NB4 (cell line): ENCODE measurements around the gene CIDEB.
A peak's percentile ranks its signal among the peaks of the same experiment; 100 is the strongest.

Experiments
- DNase-seq: peaks from one replicate; pipeline ENCODE4 v3.0.0; 2010; ENCODE audit warnings: low read depth
- H3K4me3 ChIP-seq: one replicate; pipeline ENCODE4 v1.5.1; 2011; ENCODE audit warnings: mild to moderate bottlenecking, low read depth, low read length, moderate library complexity
- MAX ChIP-seq: IDR thresholded peaks from 2 replicates; pipeline ENCODE4 v1.6.1; 2011; ENCODE audit warnings: low read depth, low read length
- MYC ChIP-seq: IDR thresholded peaks from 2 replicates; pipeline ENCODE4 v1.6.1; 2011; ENCODE audit warnings: low read depth, low read length
- POLR2A ChIP-seq: IDR thresholded peaks from 2 replicates; pipeline ENCODE4 v1.6.1; 2011; ENCODE audit warnings: mild to moderate bottlenecking; ENCODE audit not compliant: insufficient read length; ENCODE audit errors: extremely low read depth
- TF ChIP-seq, protein P1 (sequence below): IDR thresholded peaks from one replicate; pipeline ENCODE4 v1.5.1; 2012; ENCODE audit warnings: low read depth, low read length

The CIDEB gene

GRCh38 chr14:24271834-24272263, 35.9 kb downstream of the CIDEB start:
- peak overlapping the region; percentile 85 for H3K4me3 ChIP-seq
- TF ChIP-seq, protein P1, sequence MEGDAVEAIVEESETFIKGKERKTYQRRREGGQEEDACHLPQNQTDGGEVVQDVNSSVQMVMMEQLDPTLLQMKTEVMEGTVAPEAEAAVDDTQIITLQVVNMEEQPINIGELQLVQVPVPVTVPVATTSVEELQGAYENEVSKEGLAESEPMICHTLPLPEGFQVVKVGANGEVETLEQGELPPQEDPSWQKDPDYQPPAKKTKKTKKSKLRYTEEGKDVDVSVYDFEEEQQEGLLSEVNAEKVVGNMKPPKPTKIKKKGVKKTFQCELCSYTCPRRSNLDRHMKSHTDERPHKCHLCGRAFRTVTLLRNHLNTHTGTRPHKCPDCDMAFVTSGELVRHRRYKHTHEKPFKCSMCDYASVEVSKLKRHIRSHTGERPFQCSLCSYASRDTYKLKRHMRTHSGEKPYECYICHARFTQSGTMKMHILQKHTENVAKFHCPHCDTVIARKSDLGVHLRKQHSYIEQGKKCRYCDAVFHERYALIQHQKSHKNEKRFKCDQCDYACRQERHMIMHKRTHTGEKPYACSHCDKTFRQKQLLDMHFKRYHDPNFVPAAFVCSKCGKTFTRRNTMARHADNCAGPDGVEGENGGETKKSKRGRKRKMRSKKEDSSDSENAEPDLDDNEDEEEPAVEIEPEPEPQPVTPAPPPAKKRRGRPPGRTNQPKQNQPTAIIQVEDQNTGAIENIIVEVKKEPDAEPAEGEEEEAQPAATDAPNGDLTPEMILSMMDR = no peak
- TF ChIP-seq MYC = no peak; the same call in 1 of the 2 replicates
- no peak for TF ChIP-seq POLR2A
- TF ChIP-seq MAX = no peak
- no peak for DNase-seq

DNA sequence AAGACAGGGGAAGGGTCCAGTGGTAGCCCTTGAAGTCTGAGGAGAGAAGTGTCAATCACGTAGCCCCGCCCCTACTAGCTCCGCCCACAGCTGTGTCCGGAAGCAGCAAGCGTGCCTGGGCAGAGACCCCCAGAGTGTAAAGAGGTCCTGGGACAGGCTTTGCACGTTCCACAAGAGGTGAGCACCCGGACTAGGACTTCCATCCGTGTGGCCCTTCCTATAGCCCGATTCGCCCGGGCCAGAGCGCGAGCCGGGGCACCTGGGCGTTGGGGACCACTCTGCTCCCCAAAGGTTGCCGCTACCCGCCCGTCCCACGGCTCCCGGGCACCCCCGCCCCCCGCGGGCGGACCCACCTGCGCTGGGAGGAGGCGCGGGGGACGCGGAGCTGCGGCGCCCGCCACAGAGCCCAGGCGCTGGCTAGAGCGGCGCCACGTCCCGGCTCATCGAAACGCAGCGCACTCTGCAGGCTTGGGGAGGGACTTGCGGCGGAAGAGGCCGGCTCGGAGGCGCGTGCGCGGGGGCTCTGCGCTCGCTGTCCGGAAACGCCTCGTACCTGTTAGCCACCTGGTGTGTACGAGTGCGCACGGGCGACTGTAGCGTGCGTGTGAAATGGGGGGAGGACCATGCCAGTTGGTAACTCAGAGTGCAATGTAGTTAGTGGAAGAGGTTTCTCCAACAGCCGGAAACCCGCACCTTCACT, 36.5 kb downstream of the CIDEB start, which contains the start of gene RABGGTA:
Gene RABGGTA, minus strand, starts transcription at position 464 of the 700 bp plus-strand sequence. CDS start 482 bp downstream, outside the sequence.
- TF ChIP-seq, protein P1 = peak; percentile 63
- peak; percentile 77 for TF ChIP-seq MAX
- peak; percentile 52; the same call in 1 of the 2 replicates for TF ChIP-seq MYC
- TF ChIP-seq POLR2A = peak; percentile 70
- peak; percentile 92 for DNase-seq
- H3K4me3 ChIP-seq = peak within 1 kb of the TSS; percentile 85

DNA sequence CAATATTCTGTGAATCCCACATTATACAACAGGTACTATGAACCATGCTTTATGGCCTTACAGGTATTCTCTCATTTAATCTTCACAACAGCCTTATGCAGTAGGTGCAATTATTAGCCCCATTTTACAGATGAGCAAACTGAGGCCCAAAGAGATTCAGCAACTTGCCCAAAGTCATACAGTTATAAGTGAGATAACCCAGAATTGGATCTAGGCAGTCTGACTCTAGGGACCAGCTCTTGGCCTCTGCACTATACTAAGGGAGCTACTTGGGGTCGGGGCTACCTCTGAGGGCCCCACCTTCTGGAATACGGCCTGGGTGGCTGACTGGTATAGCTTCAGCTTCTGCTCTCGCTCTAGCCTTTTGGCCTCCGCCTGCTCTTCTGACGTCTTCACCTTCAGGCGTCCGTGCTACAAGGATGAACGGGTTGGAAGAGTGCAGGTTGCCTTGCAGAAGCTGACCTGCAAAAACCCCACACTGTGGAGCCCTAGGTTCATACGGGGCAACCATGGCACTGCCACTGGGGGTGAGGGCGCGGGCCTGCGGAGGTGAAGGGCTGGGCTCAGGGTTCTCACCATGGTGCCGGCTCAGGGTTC, 37.1 kb downstream of the CIDEB start:
- DNase-seq = no peak
- TF ChIP-seq, protein P1 = no peak
- TF ChIP-seq MAX (no peak), POLR2A (no peak)
- peak overlapping the region; percentile 80 for H3K4me3 ChIP-seq

- no peak overlapping the region for H3K4me3 ChIP-seq
- DNase-seq = no peak
- TF ChIP-seq POLR2A (no peak), MAX (no peak), MYC (no peak)
- TF ChIP-seq, protein P1 = no peak
Measured at GRCh38 chr14:24269910-24270536, 37.8 kb downstream of the CIDEB start.

DNA sequence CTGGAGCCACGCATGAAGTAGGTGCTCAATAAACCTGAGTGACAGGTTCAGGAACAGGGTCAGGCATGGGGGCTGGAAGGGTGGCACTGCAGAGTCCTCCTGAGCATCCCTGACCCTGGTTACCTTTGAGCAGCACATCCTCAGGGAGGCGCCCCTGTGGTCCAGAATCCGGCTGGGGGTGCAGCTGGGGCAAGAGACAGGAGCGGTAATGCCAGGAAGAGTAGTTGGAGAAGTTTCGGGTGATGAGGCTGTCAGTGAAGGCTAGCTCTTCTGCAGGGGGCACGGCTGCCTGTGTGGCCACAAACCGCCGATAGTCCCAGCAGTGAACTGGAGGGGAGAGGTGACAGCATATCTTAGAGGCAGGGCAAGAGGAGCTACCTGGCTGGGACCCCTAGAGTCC, 38.4 kb downstream of the CIDEB start:
- DNase-seq = no peak
- TF ChIP-seq POLR2A (no peak), MYC (no peak), MAX (no peak)
- TF ChIP-seq, protein P1 = no peak
- no peak overlapping the region for H3K4me3 ChIP-seq
